A673 (cell line): ENCODE data around the gene PPP6R2.

ENCODE experiments used
- EZH2 ChIP-seq: fragments of 200-600 bp; sonication (generic); IDR thresholded peaks from 2 replicates; pipeline ENCODE4 v1.6.1; 2017; ENCODE audit warnings: borderline replicate concordance, low read depth, mild to moderate bottlenecking, mixed read lengths, antibody characterized with exemption, low read length; ENCODE audit not compliant: poor library complexity, severe bottlenecking
- TF ChIP-seq, protein P1 (sequence below): fragments of 300-800, 200-600 bp; sonication (generic); conservative IDR thresholded peaks from 2 replicates; pipeline ENCODE4 v1.5.1; 2017; ENCODE audit warnings: low read depth, mild to moderate bottlenecking, antibody characterized with exemption, low read length, moderate library complexity, mixed read lengths

DNA sequence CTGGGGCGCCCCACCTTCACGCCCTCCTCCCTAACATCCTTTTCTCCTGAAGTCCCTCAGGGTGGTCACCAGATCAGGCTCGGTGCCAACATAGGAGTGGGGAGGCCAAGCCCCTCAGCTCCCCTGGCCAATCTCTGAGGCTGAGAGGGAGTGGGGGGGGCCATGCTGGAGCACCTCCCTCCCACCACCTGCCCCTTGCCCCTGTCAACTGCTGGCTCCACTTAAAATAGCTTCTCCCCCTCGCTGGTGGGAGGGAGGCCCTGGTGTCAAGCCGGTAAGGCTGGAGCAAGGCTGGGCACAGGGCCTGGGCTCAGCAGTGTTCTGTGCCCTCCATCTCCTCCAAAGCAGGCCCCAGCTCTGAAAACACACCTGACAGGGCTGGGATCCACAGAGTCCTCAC, 40.6 kb upstream of the PPP6R2 start:
- TF ChIP-seq, protein P1, sequence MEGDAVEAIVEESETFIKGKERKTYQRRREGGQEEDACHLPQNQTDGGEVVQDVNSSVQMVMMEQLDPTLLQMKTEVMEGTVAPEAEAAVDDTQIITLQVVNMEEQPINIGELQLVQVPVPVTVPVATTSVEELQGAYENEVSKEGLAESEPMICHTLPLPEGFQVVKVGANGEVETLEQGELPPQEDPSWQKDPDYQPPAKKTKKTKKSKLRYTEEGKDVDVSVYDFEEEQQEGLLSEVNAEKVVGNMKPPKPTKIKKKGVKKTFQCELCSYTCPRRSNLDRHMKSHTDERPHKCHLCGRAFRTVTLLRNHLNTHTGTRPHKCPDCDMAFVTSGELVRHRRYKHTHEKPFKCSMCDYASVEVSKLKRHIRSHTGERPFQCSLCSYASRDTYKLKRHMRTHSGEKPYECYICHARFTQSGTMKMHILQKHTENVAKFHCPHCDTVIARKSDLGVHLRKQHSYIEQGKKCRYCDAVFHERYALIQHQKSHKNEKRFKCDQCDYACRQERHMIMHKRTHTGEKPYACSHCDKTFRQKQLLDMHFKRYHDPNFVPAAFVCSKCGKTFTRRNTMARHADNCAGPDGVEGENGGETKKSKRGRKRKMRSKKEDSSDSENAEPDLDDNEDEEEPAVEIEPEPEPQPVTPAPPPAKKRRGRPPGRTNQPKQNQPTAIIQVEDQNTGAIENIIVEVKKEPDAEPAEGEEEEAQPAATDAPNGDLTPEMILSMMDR: no peak
- no peak for TF ChIP-seq EZH2
